Measurements from ENCODE around the gene ZKSCAN2.
A peak's percentile ranks its signal among the peaks of the same experiment; 100 is the strongest.

Gene ZKSCAN2

GRCh38 chr16:25257956-25258860, 563 bp upstream of the ZKSCAN2 start:
- Mint-ChIP-seq H3K36me3 (ENCODE audit: low read depth) (peaks cover 11% of the 10 kb centered on the region), H3K4me1 (ENCODE audit: low read depth) (peaks cover 44% of the 10 kb centered on the region), H3K4me3 (peak overlapping the region; percentile 95), H3K27ac (peak overlapping the region; percentile 95), H3K27me3 (ENCODE audit: low read depth) (no peaks in the 10 kb centered on the region), H3K9me3 (no peaks in the 10 kb centered on the region)

GRCh38 chr16:25256695-25257469, 763 bp downstream of the ZKSCAN2 start:
- H3K27ac Mint-ChIP-seq, result peak overlapping the region; percentile 93
- H3K27me3 Mint-ChIP-seq (ENCODE audit: low read depth), result no peaks in the 10 kb centered on the region
- no peaks in the 10 kb centered on the region for H3K9me3 Mint-ChIP-seq
- H3K36me3 Mint-ChIP-seq (ENCODE audit: low read depth), result peaks cover 6% of the 10 kb centered on the region
- H3K4me3 Mint-ChIP-seq, result peak overlapping the region; percentile 90
- peaks cover 51% of the 10 kb centered on the region for H3K4me1 Mint-ChIP-seq (ENCODE audit: low read depth)

GRCh38 chr16:25253322-25253721, 4.3 kb downstream of the ZKSCAN2 start:
- Mint-ChIP-seq H3K27ac (no peak overlapping the region), H3K27me3 (ENCODE audit: low read depth) (no peaks in the 10 kb centered on the region), H3K4me1 (ENCODE audit: low read depth) (peaks cover 27% of the 10 kb centered on the region), H3K36me3 (ENCODE audit: low read depth) (peaks cover 9% of the 10 kb centered on the region), H3K9me3 (no peaks in the 10 kb centered on the region), H3K4me3 (no peak overlapping the region)

GRCh38 chr16:25250467-25250866, 7.2 kb downstream of the ZKSCAN2 start:
- Mint-ChIP-seq H3K36me3 (ENCODE audit: low read depth) (peaks cover 24% of the 10 kb centered on the region), H3K27ac (no peak overlapping the region), H3K27me3 (ENCODE audit: low read depth) (no peaks in the 10 kb centered on the region), H3K9me3 (peaks cover 9% of the 10 kb centered on the region), H3K4me1 (ENCODE audit: low read depth) (peaks cover 12% of the 10 kb centered on the region), H3K4me3 (no peak overlapping the region)

GRCh38 chr16:25235991-25236390, 21.7 kb downstream of the ZKSCAN2 start:
- no peaks in the 10 kb centered on the region for H3K4me1 Mint-ChIP-seq (ENCODE audit: low read depth)

GRCh38 chr16:25228372-25228771, 29.3 kb downstream of the ZKSCAN2 start:
- H3K36me3 Mint-ChIP-seq (ENCODE audit: low read depth), result no peaks in the 10 kb centered on the region
- no peak overlapping the region for H3K27ac Mint-ChIP-seq
- H3K4me1 Mint-ChIP-seq (ENCODE audit: low read depth), result no peaks in the 10 kb centered on the region
- H3K9me3 Mint-ChIP-seq, result no peaks in the 10 kb centered on the region
- H3K4me3 Mint-ChIP-seq, result no peak overlapping the region
- H3K27me3 Mint-ChIP-seq (ENCODE audit: low read depth), result no peaks in the 10 kb centered on the region

More at GRCh38 chr16:25235991-25236390, 21.7 kb downstream of the ZKSCAN2 start:
- Mint-ChIP-seq H3K4me3 (no peak overlapping the region), H3K9me3 (no peaks in the 10 kb centered on the region), H3K27me3 (ENCODE audit: low read depth) (no peaks in the 10 kb centered on the region), H3K27ac (no peak overlapping the region), H3K36me3 (ENCODE audit: low read depth) (no peaks in the 10 kb centered on the region)

- Mint-ChIP-seq H3K36me3 (ENCODE audit: low read depth) (no peaks in the 10 kb centered on the region), H3K4me1 (ENCODE audit: low read depth) (no peaks in the 10 kb centered on the region), H3K4me3 (no peak overlapping the region), H3K9me3 (no peaks in the 10 kb centered on the region), H3K27me3 (ENCODE audit: low read depth) (no peaks in the 10 kb centered on the region), H3K27ac (no peak overlapping the region)
These were observed 32.8 kb downstream of the ZKSCAN2 start for GRCh38 chr16:25224731-25225319.

- no peak overlapping the region for H3K4me3 Mint-ChIP-seq
- no peak overlapping the region for H3K27ac Mint-ChIP-seq
- H3K4me1 Mint-ChIP-seq (ENCODE audit: low read depth), result no peaks in the 10 kb centered on the region
- H3K36me3 Mint-ChIP-seq (ENCODE audit: low read depth), result no peaks in the 10 kb centered on the region
- H3K27me3 Mint-ChIP-seq (ENCODE audit: low read depth), result no peaks in the 10 kb centered on the region
- H3K9me3 Mint-ChIP-seq, result no peaks in the 10 kb centered on the region
These were observed 33.7 kb downstream of the ZKSCAN2 start for GRCh38 chr16:25223964-25224363.

- no peak overlapping the region for H3K27ac Mint-ChIP-seq
- H3K4me3 Mint-ChIP-seq, result no peak overlapping the region
- no peaks in the 10 kb centered on the region for H3K36me3 Mint-ChIP-seq (ENCODE audit: low read depth)
These were observed 34.7 kb downstream of the ZKSCAN2 start for GRCh38 chr16:25222959-25223358.

GRCh38 chr16:25219070-25219737, 38.4 kb downstream of the ZKSCAN2 start:
- Mint-ChIP-seq H3K27ac (no peak overlapping the region), H3K9me3 (no peaks in the 10 kb centered on the region), H3K4me3 (no peak overlapping the region), H3K27me3 (ENCODE audit: low read depth) (no peaks in the 10 kb centered on the region), H3K36me3 (ENCODE audit: low read depth) (no peaks in the 10 kb centered on the region), H3K4me1 (ENCODE audit: low read depth) (no peaks in the 10 kb centered on the region)

More at GRCh38 chr16:25222959-25223358, 34.7 kb downstream of the ZKSCAN2 start:
- Mint-ChIP-seq H3K9me3 (no peaks in the 10 kb centered on the region), H3K27me3 (ENCODE audit: low read depth) (no peaks in the 10 kb centered on the region), H3K4me1 (ENCODE audit: low read depth) (no peaks in the 10 kb centered on the region)

- H3K27ac Mint-ChIP-seq, result no peak overlapping the region
- no peaks in the 10 kb centered on the region for H3K9me3 Mint-ChIP-seq
- no peaks in the 10 kb centered on the region for H3K4me1 Mint-ChIP-seq (ENCODE audit: low read depth)
- H3K4me3 Mint-ChIP-seq, result no peak overlapping the region
- H3K36me3 Mint-ChIP-seq (ENCODE audit: low read depth), result no peaks in the 10 kb centered on the region
- no peaks in the 10 kb centered on the region for H3K27me3 Mint-ChIP-seq (ENCODE audit: low read depth)
These were observed 39.7 kb downstream of the ZKSCAN2 start for GRCh38 chr16:25217921-25218320.

- H3K27ac Mint-ChIP-seq, result no peak overlapping the region
- no peaks in the 10 kb centered on the region for H3K27me3 Mint-ChIP-seq (ENCODE audit: low read depth)
- H3K4me3 Mint-ChIP-seq, result no peak overlapping the region
- H3K36me3 Mint-ChIP-seq (ENCODE audit: low read depth), result no peaks in the 10 kb centered on the region
- H3K4me1 Mint-ChIP-seq (ENCODE audit: low read depth), result no peaks in the 10 kb centered on the region
- H3K9me3 Mint-ChIP-seq, result no peaks in the 10 kb centered on the region
These were observed 40.5 kb downstream of the ZKSCAN2 start for GRCh38 chr16:25217112-25217511.

- H3K27ac Mint-ChIP-seq, result no peak overlapping the region
- H3K4me1 Mint-ChIP-seq (ENCODE audit: low read depth), result no peaks in the 10 kb centered on the region
- H3K4me3 Mint-ChIP-seq, result no peak overlapping the region
- no peaks in the 10 kb centered on the region for H3K9me3 Mint-ChIP-seq
- H3K27me3 Mint-ChIP-seq (ENCODE audit: low read depth), result no peaks in the 10 kb centered on the region
- no peaks in the 10 kb centered on the region for H3K36me3 Mint-ChIP-seq (ENCODE audit: low read depth)
These were observed 43.8 kb downstream of the ZKSCAN2 start for GRCh38 chr16:25213709-25214397.

- Mint-ChIP-seq H3K4me1 (ENCODE audit: low read depth) (no peaks in the 10 kb centered on the region), H3K36me3 (ENCODE audit: low read depth) (no peaks in the 10 kb centered on the region), H3K27me3 (ENCODE audit: low read depth) (no peaks in the 10 kb centered on the region), H3K27ac (no peak overlapping the region), H3K4me3 (no peak overlapping the region), H3K9me3 (no peaks in the 10 kb centered on the region)
These were observed 45.0 kb downstream of the ZKSCAN2 start for GRCh38 chr16:25212636-25213035.
